Activated T-helper 9 cell treated with anti-CD3 and anti-CD28 coated beads, Interleukin-2, amount 50 U/mL, for 16 hours (primary cell): ENCODE measurements around the gene TUBB6.

Experiments used
- DNase-seq: peaks from one replicate; pipeline ENCODE4 v3.0.0-alpha.2; 2020; ENCODE audit warnings: low read depth

Gene TUBB6

DNA sequence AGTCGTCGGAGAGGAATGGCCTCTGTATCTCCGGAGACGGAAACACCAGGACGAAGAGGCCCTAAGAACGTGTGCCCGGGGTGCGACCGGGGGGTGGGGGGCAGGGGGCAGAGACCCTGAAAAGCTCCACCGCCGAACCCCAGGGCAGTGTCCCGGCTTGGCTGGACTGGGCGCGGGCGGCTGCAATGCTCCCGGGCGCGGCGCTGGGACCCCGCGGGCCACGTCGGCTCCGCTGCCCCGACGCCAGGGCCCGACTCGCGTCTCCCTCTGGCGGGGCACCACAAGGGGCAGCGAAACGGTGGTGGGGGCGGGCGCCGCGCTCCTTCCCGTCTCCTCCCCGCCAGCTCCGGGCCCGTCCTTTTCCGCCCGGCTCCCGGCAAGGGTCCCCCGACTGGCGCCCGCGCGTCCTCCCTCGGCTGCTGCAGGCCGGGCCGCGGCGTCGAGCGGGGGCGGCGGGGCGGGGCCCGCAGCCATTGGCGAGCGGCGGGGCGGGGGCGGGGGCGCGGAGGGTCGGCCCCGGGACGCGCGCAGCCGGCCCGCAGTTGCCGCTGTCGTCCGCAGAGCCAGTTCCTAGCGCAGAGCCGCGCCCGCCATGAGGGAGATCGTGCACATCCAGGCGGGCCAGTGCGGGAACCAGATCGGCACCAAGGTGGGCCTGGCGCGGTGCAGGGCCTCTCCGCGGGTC lies at the start of gene TUBB6:
Gene TUBB6 (plus strand): TSS at position 541 of the 685 bp plus-strand sequence. CDS start 52 bp downstream, at position 593.
- DNase-seq, result no peak

DNA sequence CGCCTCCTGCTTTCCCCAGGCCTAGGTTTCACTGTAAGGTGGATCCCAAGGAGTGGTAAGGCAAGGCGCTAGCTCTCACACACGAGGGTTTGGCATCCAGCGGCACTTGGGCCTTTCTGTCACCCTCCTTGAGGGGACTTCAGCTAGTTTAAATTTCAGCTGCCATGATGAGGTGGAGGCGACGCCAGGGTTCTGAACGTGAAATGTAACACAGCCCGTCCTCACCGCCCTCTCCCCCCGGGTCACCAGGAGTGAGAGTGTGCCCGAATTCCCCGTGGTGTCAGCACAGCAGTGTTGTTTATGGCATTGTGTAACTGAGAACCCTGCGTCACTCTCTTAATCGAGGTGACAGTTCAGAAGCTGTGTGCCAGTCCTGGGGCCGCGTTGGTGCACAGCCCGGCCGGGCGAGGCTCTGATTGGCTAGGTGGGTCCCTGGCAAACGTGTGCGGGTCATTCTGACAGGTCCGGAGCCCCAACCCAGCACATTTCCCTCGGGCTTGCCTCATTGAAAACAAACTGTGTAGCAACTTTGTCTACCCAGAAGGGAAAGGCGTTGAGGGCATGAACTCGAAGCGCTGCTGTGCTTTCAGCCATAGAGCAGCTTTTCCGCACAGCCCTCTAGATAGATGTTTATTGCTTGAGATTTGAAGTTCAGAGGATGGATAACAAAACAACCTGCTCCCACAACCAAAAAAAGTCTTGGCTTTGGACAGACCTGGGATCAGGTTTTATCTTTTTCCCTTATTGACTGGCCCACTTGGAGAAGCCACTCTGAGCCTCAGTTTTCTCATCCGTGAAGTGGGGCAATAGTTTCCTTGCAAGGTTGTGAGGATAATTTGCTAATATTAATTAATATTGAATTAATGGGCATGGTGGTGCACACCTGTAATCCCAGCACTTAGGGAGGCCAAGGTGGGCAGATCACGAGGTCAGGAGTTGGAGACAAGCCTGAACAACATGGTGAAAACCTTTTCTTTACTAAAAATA lies 49.0 kb upstream of the TUBB6 start:
- no peak for DNase-seq

DNA sequence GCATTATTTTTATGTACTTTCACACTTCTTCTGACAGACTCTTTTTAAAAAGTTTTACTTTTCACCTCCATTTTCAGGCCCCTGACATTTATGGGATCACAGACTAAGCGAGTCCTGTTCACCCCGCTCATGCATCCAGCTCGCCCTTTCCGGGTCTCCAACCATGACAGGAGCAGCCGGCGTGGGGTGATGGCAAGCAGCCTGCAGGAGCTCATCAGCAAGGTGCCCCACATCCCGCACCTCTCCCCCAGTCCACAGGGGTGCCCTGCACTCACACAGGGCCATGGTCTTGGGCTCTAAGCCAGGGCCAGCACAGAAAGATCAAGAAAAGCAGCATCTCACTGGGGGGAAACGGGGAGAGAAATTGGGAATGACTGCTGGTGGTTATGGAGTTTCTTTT lies 45.3 kb upstream of the TUBB6 start:
- DNase-seq, result no peak

DNA sequence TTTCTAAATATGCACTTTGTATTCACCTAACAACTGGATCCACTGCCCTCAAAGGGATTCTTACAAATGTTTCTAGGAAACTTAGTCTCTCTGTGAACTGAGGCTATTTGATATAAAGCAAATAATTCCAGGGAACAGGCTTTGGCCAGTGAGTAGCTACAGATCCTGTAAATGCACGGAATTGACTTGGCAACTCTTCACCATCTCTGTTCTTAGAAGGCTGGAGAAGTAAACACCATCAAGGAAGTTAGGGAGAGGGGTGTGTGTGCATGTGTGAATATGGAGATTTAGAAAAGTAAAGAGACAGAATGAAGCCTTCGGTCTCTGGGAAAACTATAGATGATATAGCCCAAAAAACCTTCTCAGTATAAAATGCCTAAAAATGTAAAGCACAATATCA lies 43.2 kb upstream of the TUBB6 start:
- no peak for DNase-seq

DNA sequence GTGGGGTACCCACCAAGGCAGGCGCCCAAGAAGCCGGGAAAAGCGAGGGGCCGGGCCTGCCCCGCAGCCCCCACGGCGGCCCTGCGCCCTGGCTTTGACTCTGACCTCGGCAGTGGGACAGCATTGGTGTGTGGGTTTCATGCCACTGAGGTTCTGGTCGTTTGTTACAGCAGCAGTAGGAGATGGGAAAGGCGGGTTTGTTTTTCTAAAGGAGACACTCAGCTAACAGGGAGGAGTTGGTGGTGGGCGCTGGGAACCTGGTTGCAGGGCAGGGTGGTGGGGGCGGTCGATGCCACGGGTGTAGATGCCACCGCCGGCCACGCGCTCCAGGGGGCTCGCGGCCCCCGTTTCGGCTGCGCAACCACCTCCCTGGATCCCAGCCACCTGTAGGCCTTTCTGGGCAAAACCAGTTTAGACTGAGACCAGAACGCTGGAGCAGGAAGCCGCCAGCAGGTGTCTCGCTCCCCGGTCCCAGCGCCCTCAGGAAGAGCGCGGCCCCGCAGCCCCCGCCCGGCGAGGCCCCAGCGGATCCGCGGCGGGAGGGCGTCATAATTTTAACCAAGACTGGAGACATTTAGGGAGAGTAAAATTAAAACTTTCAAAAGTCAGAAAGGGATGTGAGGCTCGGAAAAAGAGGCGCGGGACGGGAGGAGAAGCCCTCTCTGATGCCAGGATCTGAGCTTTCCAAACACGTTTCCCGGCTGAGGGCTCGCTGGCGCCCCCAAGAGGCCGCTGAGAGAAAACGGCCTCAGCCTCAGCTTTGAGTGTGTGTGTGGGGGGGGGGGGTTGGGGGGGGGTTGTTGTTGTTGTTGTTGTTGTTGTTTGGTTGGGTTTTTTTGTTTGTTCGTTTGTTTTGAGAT lies 36.4 kb upstream of the TUBB6 start:
- no peak for DNase-seq

DNA sequence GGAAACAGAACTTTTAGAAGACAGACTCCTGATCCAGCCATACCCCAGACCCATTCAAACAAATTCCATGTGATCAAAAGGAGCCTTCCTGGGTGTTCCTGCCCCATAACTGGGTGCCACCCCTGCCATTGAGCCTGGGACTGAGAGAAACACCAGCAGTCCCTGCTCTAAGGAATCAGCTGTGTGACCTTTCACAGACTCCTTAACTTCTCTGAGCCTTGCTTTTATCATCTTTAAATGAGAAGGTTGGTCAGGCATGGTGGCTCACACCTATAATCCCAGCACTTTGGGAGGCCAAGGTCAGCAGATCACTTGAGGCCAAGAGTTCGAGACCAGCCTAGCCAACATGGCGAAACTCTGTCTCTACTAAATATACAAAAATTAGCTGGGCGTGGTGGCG lies 33.2 kb upstream of the TUBB6 start:
- DNase-seq, result no peak

DNA sequence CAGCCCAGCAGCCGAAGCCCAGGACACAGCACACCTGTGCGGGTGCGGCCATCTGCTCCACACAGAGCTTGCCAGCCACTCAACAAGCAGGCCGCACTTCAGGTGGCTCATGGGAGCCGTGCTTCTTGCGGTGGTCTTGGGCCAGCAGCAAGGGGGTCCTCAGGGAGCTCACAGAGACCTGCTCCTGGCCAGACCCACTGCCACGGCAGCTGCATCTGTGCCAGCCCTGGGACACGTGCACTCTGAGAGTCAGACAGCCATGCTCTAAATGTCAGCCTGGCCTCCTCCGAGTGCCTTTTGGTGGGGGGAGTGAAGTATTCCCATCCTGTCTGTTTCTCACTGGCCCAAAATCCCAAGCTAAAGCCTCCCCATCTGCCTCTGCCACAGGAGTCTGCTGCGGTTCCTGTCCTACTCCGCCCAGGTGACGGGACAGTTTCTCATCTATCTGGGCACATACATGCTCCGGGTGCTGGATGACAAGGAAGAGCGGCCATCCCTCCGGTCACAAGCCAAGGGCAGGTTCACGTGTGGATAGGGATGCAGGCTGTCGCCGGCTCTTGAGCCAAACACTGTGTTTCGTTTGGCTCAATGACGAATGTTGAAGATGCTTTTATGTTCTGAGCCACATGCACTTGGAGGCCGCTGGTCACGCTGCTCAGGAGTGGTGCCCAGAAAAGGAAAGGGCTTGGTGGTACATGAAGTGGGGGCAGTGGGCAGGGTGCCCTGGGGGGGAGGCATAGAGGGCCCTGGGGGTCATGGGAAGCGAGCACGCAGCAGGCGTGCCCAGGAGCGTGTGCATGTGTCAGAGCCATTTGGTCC lies 31.1 kb upstream of the TUBB6 start:
- no peak for DNase-seq

DNA sequence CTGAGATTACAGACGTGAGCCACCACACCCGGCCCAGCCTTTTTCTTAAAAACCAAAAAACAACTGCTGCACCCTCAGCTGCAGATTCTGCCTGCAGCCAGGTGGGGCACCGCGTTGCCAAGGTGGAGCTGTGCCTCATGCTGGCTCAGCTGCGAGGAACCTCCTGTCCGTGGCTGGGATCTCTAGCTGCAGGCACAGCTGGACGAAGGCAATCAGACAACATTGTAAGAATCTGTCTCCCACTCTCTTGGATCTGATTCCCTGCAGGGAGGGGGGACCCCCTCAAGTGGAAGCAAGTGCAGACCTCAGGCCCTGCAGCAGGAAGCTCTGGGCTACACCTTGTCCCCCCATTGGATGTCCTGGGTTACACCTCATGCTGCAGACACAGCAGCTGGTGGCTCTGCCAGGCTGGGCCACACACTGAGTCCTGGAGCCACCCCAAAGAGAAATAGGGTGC lies 29.8 kb upstream of the TUBB6 start:
- DNase-seq, result no peak

DNA sequence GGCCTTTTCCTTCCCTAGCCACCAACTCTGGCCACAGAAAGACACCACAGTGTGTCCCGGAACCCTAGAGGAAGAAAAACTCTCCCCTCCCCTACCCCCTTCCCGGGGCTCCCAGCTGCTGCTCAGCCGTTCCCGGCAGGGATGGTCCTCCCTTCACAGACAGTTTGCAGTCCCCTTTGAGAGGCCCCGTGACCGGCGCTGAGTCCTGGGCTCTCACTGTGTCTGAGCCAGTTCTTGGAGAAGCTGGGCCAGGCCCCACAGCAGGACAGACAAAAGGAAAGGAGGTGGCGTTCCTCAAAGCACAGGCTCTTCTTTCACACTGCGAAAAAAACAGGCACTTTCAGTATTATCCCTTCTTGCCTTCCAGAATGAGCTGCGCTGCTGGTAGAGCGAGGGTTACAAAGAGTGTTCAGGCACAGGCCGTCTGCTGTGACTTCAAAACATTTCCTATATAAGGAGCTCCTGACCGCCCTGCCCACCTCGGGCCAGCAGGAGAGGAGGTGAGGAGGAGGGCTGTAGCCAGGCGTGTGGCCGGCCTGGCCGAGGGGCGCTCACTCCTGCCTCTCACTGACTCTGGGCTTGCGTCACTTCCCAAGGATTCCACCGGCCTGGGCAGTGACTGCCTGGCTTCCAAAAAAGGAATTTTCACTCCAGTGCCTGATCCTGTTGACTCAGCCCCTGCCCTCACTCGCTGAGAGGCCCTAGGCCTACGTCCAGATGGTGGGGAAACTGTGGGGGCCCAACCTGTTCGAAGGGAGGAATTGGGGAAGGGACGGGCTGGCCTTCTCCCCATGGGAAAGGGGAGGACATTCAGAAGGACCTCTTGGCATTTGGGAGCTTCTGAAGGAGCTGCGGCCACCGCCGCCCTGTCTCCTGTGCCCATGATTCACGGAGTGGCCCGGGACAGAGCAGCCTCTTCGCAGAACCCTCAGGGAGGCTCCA lies 29.0 kb upstream of the TUBB6 start:
- no peak for DNase-seq

DNA sequence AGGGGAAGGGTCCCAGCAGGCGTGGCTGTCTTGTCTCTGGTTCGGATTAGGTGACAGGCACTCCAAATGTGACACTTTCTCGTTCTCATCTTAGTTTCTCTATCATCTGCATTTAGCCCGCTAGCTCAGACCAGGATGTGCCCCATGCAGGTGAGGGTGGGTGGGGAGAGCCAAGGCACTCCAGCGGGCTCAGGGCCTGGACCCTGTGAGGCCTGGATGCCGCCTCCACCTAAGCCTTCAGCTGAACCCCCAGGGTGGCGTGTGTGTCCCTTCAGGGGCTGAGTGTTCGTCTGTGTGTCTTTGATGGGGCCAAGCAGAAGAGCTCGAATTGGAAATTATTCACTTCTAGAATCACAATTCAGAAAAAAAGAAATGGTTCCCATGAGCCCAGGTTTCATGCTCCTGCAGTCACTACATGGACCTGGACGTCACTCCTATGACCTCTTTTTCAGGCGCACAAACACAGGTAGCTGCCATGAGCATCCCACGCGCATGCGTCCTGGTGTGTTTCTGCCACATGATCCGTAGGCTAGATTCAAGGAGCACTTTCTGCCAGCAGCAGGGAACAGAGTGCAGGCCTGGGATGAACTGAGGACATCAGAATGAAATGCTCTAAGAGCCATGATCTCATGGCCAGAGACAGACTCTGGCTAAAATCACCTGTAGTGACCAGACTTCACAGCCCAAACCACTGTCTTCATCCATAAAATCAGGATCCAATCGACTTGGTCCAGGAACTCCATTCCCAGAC lies 28.1 kb upstream of the TUBB6 start:
- DNase-seq, result no peak

DNA sequence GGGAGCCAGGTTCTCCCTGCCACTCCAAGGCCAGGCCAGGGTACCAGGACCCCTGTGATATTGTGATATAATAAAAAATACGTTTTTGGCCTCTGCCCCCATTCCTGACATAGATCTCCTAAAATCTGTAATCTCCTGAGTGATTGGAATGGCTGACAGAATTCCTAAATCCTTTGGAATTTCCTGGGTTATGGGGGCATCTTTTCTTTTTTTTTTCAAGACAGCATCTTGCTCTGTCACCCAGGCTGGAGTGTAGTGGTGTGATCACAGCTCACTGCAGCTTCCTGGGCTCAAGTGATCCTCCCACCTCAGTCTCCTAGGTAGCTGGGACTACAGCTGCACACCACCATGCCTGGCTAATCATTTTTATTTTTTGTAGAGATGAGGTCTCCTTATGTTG lies 26.2 kb upstream of the TUBB6 start:
- no peak for DNase-seq

DNA sequence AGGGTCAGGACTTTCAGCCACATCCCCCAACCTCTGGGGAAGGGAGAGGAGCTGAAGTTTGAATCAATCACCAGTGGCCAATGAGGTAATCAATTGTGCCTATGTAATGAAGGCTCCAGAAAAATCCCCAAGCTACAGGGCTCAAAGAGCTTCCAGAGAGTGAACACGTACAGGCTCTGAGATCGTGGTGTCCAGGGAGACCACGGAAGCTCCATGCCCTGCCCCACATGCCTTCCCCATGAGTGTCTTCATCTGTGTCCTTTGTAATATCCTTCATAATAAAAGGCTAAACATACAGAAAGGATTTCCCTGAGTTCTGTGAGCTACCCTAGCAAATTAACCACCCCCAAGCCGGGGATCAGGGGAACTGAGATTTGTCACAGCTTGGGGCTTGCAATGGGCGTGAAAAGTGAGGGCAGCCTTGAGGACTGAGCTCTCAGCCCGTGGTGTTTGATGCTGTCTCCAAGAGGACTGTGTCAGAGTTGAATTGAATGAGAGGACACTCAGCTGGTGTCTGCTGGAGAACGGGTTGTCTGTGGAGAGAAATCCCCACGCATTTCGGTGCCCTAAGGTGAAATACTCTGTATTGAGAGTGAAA lies 25.5 kb upstream of the TUBB6 start:
- DNase-seq, result no peak

DNA sequence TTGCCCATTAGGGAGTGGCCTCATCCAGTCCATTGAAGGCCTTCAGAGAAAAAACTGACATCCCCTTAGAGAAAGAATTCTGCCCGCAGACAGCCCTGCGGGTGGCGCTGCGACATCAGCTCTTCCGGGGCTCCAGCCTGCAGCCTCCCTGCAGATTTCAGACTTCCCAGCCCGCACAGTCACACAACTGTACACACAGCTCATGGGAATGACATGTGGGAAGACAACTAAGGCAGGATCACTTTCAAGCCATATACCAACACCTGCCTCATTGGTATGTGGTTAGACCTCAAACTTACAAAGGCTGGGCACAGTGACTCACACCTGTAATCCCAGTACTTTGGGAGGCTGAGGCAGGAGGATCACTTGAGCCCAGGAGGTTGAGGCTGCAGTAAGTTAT lies 24.8 kb upstream of the TUBB6 start:
- no peak for DNase-seq

DNA sequence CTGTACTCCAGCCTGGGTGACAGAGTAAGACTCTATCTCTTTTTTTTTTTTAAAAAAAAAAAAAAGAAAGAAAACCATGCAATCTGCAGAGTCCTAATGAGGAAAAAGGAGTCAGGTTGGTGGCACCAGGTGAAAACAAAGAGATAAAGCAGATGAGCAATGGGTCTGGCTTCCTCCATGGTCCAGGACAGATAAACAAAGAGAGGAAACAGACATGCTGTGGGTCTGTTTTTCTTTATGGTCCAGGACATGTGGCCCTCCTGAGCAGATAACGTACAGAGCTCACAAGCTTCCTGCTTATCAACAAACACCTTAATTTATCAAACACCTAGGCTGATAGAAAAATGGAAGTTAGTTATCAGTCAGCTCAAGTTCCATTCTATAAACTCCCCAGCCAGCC lies 24.4 kb upstream of the TUBB6 start:
- no peak for DNase-seq

DNA sequence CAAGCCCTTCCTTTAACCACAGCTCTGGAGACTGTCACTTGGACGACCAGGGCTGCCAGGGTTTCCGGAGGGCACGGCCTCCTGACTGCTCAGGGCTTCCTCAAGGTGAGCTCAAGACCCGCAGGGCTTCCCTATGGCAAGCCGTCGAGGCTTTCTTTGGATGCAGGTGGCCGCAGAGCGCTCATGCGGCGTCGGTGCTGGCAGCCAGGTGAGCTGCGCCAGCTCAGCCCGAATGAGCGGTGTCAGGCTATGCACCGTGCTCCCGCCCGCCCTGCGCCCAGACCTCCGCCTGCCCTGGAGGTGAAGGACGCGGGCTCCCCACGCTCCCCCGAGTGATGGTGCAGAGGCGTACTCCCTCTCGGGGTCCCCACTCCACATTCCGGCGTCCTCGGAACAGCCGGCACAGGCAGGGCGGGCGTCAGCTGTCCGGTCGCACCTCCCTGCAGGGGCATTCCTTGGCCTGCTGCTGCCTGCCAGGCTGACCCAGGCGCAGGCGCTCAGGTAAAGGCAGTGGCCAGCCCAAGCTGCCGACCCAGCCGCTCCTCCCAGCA lies 20.8 kb upstream of the TUBB6 start:
- no peak for DNase-seq

DNA sequence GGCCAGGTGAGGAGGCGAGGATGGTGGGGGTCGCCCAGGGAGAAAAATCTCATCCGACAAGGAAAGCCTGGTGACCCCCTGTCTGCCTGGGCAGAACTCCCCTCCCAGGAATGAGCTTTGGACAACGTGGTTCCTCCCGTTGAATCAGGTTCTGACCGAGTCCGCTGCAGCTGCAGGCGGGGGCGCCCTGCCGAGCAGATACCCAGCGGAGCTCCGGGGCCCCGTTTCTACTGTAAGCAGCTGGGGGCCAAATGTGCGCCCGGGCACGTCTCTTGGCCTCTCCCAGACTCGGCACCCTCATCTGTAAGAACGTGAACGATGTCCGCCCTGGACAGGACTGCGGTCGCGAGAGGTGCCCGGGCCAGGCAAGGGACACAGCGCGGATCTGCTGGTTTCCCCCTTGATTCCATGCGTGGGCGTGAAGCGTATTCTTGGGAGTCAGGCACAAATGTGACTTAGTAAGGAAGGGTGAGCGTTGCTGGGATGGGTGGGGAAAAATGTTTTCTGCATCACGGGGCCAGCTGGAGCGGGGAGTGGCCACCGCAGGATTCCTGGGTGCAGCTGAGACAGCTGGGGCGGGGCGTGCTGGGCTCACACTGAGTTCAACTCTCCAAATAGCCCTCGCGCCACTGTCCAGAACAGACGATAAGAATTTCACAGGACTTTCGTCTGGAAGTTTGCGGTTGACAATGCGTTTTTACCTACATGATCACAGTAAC lies 20.2 kb upstream of the TUBB6 start:
- no peak for DNase-seq

DNA sequence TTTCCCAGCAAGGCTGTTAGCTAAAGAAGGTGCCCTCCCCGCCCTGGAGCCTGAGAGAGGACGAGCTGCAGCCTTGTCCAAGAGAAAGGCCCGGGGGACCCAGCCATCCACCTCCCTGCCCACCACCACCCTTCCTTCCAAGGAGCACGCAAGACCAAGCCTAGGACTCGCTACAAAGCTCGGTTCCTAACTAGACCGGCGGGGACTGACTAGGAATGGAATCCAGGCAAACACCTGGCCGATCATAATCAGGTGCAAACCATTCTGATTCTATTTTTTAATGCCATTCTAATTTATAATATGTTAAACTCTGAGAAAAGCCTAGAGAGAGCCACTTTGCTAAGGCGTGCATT lies 19.7 kb upstream of the TUBB6 start:
- DNase-seq, result no peak

DNA sequence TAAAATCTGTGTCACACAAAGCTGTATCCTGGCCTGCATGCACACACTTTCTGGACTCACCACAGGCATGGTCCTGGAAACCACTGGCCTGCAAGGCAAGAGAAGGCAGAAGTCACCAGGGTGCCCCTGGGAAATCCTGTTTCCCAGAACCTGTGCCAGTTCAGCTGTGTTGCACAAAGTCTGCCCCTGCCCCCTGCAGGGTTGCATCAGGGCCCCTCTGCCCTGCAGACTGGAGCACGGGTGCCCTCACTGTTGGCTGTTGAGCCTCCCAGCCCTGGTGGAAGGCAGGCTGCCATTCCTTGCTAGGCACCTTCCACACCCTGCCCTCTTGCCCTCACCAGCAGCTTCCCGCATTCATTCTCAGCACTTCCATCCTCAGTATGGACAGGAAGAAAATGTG lies 18.0 kb upstream of the TUBB6 start:
- DNase-seq, result no peak
